ENCODE data around the gene PROCA1.

PROCA1 gene

DNA sequence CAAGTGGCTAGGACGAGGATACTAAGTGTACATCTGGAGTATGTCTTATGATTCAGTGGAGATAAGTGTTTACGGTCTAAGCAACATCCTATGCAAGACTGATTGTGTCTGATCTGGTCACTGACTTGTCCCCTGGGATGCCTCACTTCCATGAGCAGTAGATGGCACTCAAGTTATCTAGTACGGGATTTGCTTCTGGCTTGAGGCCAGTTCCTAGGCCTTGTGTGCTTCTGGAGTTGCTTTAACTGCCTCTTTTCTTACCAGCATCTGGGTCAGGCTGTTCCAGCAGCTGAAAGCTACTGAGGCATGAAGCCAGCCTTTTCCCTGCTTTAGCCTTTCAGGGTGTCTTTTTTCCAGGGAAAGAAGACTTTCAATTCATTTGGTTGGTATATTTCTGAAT, 26.7 kb downstream of the PROCA1 start:
- no peak overlapping the region for H3K4me3 ChIP-seq (ENCODE audit: control insufficient read depth, low read depth, low read length)
- DNase-seq (ENCODE audit: low read depth): no peak
- TF ChIP-seq, protein P1, sequence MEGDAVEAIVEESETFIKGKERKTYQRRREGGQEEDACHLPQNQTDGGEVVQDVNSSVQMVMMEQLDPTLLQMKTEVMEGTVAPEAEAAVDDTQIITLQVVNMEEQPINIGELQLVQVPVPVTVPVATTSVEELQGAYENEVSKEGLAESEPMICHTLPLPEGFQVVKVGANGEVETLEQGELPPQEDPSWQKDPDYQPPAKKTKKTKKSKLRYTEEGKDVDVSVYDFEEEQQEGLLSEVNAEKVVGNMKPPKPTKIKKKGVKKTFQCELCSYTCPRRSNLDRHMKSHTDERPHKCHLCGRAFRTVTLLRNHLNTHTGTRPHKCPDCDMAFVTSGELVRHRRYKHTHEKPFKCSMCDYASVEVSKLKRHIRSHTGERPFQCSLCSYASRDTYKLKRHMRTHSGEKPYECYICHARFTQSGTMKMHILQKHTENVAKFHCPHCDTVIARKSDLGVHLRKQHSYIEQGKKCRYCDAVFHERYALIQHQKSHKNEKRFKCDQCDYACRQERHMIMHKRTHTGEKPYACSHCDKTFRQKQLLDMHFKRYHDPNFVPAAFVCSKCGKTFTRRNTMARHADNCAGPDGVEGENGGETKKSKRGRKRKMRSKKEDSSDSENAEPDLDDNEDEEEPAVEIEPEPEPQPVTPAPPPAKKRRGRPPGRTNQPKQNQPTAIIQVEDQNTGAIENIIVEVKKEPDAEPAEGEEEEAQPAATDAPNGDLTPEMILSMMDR (IDR thresholded peaks at IDR 0.05; ENCODE audit: control insufficient read depth, insufficient read depth, low read depth, low read length, missing control alignments): no peak

DNA sequence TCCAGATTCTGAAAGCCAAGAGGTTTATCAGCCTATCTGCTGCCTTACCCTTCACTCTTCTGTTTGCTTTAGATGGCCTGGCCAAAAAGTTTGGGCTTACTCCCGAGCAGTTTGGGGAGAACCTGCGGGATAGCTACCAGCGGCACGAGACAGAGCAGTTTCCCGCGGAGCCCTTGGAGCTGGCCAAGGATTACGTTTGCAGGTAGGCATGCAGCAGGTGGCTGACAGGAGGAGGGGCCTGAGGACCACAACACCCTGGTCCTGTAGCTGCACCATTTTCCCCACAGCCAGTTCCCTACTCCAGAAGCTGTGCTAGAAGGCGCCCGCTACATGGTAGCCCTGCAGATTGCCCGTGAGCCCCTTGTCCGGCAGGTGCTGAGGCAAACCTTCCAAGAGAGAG, 29.0 kb downstream of the PROCA1 start:
- TF ChIP-seq, protein P1 (IDR thresholded peaks at IDR 0.05; ENCODE audit: control insufficient read depth, insufficient read depth, low read depth, low read length, missing control alignments): no peak
- H3K4me3 ChIP-seq (ENCODE audit: control insufficient read depth, low read depth, low read length): no peak overlapping the region
- no peak for DNase-seq (ENCODE audit: low read depth)

DNA sequence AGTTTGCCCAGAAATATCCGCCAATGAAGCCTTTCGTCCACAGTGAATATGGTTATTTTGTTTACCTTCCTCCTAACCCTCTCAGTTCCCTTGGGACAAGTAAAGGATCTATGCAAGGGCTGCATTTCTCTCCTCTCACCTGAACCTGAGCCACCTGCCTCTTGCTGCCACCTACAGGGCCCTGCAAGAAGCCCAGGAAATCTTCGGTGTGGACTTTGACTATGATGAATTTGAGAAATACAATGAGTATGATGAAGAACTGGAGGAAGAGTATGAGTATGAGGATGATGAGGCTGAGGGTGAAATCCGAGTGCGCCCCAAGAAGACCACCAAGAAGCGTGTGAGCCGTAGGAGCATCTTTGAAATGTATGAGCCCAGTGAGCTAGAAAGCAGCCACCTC, 35.7 kb downstream of the PROCA1 start:
- TF ChIP-seq, protein P1 (IDR thresholded peaks at IDR 0.05; ENCODE audit: control insufficient read depth, insufficient read depth, low read depth, low read length, missing control alignments): peak; percentile 21
- H3K4me3 ChIP-seq (ENCODE audit: control insufficient read depth, low read depth, low read length): no peak overlapping the region
- no peak for DNase-seq (ENCODE audit: low read depth)

DNA sequence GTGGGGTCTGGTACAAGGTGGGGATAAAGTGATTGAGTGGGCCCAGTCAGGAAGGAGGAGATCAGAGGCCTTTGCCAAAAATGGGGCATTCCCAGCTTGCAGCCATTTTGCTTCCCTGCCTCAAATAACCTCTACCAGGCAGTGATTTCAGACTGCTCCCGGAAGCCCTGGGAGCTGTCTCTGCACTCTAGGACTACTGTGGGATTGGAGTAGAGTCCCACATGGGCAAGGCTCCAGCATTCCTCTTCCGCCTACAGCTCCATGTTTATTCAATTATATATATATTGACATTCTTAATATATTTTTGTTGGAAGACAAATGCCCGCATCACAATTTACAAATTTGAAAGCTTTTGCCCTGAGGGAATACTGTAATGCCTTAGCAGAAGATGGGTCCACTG, 36.2 kb downstream of the PROCA1 start:
- DNase-seq (ENCODE audit: low read depth): no peak
- no peak overlapping the region for H3K4me3 ChIP-seq (ENCODE audit: control insufficient read depth, low read depth, low read length)
- TF ChIP-seq, protein P1 (IDR thresholded peaks at IDR 0.05; ENCODE audit: control insufficient read depth, insufficient read depth, low read depth, low read length, missing control alignments): no peak

DNA sequence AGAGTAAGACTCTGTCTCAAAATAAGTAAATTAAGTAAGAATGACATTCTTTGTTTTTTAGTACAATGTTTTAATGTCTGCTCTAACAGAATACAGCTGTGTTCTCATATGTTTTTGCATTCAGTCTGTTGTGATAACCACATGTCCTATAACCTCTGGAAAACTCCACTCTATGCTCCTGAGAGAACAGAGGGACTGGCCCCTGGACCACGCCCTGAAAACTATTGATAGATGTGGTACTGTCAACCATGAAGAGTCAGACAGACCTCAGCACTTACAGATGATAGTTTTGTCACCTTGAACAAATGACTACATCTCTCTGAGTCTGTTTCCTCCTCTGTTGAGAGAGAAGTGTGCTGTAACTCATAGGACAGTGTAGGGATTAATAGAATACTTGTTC, 41.8 kb downstream of the PROCA1 start:
- DNase-seq (ENCODE audit: low read depth): no peak
- TF ChIP-seq, protein P1 (IDR thresholded peaks at IDR 0.05; ENCODE audit: control insufficient read depth, insufficient read depth, low read depth, low read length, missing control alignments): no peak
- H3K4me3 ChIP-seq (ENCODE audit: control insufficient read depth, low read depth, low read length): no peak overlapping the region

DNA sequence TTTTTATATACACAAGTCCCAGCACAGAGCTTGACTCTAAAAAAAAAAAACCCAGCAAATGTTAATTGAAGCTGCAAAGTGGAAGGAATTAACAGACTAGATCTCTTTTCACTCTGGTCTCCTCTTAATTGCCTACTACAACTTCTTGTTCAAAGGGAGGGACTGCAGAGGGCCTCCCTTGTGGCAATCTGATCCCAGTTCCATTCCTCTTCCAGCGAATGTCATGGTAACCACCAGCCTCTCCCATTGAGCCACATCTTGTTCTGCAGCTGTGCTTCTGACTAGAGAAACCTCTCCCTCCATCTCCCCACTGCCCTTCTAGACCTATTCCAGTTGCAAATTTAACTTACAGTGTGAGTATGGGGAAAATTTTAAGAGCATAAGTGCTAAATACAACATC, 43.8 kb downstream of the PROCA1 start:
- H3K4me3 ChIP-seq (ENCODE audit: control insufficient read depth, low read depth, low read length): no peak overlapping the region
- TF ChIP-seq, protein P1 (IDR thresholded peaks at IDR 0.05; ENCODE audit: control insufficient read depth, insufficient read depth, low read depth, low read length, missing control alignments): no peak
- DNase-seq (ENCODE audit: low read depth): no peak

DNA sequence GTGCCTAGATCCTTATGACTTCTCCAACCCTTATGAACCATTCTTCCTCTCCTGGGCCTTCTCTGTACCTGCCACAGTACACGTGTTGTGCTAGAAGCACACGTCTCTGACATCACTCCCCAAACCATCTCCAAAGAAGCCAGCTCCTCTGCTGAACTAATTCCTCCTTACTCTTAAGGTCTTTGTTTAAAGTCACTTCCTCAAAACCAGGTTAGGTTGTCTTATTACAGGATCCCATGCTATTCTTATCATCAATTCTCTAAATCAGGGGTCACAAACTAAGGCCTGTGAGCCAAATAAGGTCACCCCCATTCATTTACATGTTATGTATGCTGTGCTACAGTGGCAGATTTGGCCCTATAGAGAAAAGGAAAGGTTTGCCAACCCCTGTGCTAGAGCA, 45.7 kb downstream of the PROCA1 start:
- TF ChIP-seq, protein P1 (IDR thresholded peaks at IDR 0.05; ENCODE audit: control insufficient read depth, insufficient read depth, low read depth, low read length, missing control alignments): no peak
- H3K4me3 ChIP-seq (ENCODE audit: control insufficient read depth, low read depth, low read length): no peak overlapping the region
- no peak for DNase-seq (ENCODE audit: low read depth)

Measured in AG09309 (cell line).